HG03196 (cell line): ENCODE results near the gene FOXO3.
"Not testable (repeated sequence)": the region's sequence is repeated elsewhere in the genome, so short reads cannot be mapped to it uniquely, and the experiment has no call there.

Experiments used
- ATAC-seq: cut with Tn5 transposase; IDR thresholded peaks from one replicate; pipeline ENCODE4 v1.9.1; 2021; ENCODE audit not compliant: unreplicated experiment

The FOXO3 gene

DNA sequence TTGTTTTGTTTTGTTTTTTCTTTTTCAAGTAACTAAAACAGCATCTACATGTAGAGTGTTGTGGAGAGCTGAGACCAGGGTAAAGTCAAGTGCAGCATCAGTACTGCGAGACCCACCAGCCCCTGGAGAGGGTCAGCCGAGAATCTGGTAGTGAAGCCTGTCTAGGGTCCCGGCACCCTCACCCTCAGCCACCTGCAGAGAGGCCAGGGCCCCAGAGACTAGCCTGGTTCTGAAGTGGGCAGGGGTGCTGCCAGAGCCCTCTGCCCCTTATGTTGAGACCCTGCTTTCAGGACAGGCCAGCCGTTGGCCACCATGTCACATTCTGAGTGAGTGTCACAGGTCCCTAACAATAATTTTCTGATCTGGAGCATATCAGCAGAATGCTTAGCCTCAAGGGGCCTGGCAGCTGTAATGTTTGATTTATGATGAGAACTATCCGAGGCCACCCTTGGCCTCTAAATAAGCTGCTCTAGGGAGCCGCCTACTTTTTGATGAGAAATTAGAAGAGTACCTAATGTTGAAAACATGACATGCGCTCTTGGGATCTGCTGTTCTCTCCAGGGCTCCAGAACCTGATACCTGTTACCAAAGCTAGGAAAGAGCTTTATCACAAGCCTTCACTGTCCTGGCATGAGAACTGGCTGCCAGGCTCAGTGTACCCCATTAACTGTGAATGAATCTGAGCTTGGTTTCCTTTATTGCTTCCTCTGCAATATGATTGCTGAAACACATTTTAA lies 121.8 kb downstream of the FOXO3 start:
- not testable (repeated sequence) for ATAC-seq

DNA sequence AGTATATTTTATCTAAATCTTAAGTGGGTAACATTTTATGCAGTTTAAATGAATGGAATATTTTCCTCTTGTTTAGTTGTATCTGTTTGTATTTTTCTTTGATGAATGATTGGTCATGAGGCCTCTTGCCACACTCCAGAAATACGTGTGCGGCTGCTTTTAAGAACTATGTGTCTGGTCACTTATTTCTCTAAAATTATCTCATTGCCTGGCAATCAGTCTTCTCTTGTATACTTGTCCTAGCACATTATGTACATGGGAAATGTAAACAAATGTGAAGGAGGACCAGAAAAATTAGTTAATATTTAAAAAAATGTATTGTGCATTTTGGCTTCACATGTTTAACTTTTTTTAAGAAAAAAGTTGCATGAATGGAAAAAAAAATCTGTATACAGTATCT lies 123.3 kb downstream of the FOXO3 start:
- not testable (repeated sequence) for ATAC-seq

DNA sequence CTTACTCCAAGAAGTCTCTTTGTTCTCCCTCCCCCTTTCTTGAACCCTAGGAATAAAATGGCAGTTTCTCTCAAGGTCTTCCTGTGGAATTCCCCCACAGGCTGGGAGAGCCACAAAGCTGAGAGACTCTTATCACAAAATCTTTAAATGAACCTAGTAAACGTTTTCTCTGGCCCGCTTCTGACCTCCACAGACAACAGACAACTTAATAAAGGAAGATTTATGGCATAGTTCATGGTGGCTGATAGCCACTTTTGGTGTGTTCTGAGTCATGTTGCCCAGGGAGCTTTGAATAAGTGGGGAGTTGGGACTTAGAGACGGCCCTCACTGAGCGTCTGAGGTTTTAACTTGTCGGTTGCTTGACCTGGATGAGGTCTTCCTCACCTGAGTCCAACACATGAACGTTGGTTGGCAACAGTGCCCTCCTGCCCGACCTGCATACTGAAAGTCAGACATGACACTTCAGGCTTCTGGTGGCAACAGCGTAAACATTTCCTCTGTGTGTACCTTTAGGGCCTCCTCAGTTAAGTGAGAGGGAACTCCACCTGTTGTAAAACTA lies 124.1 kb downstream of the FOXO3 start:
- ATAC-seq: no peak

DNA sequence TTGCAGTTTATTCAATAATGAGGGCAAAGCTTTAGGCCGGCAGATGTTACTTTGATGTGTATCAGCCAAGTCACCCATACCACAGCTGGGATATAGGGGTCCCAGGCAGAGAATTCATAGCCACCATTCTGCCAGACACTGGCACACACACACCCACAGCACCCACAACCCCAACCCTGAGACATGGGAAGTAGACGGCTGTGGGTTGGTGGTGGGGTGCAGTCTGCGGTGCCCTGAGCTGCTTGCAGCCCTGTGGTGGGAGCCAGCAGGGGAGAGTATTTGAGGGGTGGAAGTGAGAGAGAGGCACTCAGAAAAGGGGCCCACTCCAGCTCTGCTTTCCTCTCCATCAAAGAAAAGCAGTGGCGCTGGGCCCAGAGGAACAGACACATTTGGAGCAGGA lies 125.3 kb downstream of the FOXO3 start:
- no peak for ATAC-seq

DNA sequence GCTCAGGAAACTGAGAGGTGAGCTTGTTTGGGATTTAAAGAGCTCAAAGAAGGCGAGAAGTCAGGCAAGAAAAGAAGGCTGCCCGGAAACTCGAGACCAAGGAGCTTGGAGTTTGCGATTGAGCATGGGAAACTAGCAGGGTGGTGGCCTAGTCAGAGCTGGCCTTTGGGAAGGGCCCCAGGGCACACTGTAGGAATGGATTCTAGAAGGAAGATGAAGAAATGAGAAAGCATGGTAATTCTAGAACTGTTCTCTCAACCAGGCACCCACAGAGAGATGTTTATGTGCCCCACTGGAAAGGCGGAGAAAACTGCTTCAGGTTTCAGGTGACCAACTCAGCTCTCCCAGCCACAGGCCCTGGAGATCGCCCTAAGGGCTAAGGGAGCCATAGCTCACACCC lies 126.2 kb downstream of the FOXO3 start:
- no peak for ATAC-seq

DNA sequence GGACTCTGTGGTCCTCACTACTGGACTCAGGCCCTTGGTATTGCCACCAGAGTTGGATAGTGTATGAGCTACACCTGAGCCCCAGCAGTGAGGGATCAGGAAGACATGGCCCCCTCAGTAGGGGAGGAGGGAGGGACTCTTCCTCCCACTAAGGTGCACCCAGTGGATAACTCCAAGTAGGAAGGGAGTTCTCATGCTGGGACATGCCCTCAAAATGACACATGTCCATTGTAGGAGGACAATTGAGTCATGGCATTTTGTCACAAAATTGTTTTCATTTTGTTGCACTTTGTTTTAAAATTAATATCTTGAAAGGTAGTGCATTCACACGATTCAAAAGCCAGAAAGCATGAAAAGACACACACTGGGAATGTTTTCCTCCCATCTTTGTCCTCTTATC lies 127.2 kb downstream of the FOXO3 start:
- no peak for ATAC-seq

DNA sequence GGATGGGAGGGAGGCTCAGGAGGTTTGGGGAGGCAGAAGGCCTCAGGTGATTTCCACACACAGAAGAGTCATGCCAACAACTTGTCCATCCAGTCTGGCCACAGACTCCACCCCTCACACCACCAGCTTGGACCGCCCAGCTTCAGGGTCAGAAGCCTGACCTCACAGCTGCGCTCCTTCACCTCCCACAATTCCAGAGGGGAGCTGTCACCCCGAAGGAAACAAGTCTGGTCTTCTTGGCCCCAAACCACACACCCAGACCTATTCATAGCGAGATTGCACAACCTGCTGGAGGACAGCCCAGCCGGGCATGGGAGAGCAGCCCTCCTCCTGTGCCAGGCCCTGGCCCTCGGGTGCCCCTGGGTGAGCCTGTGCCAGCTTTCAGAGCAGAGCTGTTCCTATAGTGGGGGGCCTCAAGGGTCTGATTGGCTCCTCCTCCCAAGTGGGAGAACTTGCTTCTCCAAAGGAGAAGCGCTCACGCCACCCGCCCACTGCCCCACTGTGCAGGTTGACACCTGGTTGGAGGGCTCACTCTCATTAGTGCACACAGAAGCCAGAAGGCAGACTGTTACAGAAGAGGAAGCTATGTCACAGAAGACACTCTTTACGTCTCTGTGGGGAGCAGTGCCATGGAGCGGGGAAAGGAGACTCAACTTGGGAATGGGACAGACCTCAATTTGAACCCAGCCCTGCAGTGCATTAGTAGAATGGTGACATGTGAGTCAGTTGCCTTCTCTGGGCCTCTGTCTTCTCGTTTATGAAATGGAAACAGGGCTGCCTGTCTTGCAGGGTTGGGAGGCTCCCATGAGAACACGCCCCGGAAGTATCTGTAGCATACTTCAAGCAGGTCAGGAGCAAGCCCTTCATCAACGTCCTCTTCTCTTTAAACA lies 128.8 kb downstream of the FOXO3 start:
- no peak for ATAC-seq

DNA sequence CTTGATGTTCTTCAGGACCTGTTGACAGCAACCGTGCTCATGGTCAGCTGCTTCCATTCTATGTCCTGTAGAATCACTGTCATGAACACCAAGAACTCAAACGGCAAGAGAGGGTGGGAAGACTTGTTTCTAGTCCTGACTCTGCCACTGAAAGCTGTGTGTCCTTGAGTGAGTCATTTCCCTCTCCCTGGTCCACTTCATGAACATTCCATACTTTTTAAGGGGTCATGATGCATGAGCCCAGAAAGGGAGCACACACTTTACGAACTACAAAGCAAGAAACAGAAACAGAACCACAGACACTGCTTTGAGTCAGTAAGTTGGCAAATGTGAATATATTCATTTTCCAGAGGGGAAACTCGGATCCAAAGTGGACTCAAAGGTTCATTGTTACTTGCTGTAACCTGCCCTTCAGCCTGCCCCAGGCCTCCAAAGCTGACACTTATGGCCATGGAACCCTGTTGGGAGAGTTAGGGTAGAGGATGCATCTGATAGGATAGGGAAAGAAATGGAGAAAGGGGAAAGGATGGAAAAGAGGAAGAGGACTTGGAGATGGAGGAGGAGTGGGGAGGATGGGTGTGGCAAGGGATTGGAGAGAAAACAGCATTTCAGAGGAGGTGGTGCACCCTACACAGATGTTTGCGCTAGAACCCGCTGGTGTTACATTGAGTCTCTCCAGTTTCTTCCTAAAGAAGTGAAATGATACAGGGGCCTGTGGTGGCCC lies 129.8 kb downstream of the FOXO3 start:
- no peak for ATAC-seq

DNA sequence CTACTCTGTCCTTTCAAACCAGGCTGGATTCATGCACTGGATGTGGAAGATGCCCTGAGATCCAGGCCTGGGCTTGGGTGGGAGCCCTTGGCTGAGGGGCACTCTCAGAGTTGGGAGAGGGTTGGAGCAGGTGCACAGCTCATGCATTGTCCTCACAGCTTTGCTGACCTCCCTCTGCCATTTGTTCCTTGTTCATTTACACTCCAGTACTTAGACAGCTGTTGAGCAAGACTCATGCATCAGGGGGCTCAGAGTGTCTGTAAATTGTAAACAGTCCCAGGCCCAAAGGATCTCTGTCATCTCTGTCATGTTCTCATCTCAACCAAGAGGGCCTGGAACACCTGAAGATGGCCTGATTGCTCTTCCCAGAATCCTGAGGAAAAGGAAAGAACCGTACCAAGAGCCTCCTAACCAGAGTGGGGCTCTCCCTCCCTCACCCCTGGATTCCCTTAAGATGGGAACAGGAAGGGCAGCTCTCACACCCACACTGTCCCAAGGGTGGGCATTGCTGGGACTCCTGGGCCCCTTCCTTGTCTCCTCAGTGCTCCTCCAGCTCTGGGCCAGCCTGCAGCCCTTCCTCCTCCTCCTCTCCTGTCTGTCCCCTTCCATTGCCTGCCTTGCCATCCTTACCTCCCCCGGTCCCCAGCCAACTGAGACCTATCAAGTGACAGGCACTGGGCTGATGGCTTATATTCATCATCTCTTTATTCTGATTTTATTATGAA lies 132.9 kb downstream of the FOXO3 start:
- no peak for ATAC-seq

DNA sequence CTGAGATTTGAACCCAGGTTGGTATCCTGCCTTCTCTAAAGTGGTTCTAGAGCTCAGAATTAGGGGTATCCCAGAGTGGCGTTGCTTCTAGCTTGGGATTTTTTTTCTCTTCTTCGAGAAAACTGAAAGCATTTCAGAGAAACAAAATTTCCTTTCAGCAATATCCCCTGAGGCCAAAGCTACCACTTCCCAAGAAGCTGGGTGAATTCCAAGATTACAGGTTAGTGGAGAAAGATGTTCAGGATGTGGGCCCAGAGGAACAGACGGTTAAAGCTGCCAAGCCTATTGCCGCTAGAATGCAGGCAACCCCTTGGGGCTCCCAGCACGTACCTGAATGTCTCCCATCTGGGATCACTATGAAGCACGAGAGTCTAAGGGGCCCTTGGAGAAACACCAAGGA lies 134.1 kb downstream of the FOXO3 start:
- no peak for ATAC-seq

DNA sequence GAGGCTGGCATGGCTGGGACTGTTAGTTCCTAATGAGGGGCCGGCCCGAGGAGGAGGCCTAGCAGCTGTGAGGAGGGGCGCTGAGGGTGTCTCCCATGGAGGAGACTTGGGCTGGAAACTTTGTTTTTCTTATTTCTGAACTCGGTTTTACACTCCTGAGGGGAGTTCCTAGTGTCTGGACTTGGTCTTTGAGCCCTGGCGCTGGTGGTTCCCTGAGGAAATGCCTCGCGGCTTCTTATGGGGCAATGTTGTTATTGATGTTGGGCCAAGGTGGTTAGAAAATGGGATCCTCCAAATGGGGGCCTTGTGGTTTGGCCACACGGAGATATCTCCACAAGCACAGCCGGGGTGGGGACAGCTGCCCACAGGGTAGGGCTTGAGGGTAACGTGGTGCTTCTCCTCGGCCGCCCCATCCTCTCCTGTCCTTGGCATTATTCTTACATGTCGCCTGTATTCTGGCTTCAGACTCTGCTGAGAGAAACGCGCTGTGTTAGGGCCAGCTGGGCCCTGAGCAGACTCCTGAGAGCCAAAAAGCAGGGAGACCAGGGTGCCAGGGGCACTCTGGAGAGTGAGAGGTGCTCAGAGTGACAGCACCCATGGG lies 136.9 kb downstream of the FOXO3 start:
- no peak for ATAC-seq

DNA sequence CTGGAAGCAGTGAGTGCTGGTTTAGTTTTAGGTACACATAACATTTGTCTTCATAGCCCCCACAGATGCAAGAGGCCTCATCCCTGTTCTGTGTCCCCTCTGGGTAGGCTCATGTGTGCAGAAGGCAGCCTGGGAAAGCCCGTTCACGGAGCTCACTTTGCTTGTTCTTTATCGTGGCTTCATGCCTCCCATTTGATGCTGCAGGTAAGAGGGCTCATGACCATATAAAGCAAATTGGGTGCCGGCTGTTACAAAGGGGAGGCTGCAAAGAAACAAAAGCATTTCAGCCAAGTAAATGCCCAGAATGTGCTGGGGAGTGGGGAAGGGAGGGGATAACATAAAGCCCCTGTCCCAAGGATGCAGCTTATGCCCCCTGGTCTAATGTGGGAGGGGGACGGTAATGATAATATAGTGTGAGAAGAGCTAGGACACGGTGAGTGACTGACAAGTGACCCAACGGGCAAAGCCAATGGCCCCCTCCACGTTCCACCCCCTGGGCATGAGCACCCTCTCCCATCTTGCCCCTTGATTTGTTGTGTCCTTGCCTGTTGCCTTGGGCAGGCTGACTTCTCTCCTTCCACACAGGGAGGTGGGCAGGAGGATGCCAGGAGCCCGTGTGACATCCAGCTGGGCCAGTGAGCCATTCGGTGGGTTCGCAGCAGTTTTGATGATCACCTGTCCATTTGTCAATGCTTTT lies 138.0 kb downstream of the FOXO3 start:
- no peak for ATAC-seq

DNA sequence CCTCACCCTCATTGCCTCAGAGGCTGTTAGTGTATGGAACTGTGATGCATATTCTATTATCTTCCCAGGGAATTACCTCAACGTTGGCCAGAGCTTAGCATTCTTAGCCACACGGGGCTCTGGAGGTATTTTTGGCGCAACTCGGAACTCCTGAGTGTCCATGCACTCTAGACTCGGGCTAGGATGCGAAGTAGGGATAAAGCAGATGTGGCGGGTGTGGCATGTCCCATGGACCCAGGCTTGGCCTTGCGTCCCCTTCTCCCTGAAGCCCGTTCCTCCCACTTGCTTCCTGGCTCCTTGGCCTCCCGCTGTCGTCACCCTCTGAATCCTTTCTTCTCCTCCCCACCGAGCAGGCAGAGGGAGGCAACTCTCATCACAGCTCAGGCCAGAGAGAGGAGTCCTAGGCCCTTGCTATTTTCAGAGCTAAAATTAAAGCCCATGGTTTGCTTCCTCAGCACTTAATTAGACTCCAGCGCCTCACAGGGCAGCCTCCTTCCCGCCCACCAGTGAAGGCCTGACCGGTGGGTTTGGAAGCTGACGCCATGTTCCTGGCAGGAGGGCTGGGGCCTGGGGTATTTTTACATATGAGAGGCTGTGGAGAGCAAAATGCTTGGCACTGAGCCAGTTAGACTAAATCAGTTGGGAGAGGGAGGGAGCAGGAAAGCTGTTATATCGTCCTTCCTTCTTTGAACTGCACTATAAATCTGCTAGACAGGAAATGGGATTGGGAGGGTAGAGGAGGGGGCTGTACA lies 138.7 kb downstream of the FOXO3 start:
- ATAC-seq: no peak

DNA sequence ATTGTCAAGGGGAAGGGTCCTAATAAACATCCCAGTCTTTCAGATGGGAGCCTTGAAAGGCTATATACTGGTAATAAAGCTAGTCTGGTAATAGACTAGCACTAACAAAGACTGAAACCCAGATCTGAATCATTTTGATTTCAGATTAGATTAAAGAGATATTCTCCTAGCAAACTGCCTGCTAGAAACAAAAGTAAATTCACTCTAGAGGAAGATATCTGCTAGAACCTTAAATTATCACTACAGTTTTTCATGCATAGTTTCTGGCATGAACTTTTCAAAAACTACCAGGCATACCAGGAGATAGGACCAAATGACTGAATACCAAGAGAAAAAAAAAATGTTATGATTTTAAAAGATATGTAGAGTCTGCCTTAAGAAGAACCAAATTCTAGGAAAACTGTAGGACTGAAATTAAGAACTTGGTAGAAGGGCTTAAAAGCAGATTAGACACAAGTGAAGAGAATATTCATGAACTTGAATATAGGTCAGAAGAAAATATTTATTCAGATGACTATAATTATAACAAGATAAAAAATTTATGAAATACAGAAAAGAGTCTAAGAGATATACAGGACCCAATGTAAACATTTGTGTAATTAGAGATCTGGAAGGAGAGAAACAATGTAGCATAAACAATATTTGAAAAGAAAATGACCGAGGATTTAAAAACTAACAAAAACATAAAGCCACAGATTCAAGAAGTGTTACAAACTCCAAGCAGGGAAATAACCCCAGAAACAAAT lies 141.6 kb downstream of the FOXO3 start:
- no peak for ATAC-seq

DNA sequence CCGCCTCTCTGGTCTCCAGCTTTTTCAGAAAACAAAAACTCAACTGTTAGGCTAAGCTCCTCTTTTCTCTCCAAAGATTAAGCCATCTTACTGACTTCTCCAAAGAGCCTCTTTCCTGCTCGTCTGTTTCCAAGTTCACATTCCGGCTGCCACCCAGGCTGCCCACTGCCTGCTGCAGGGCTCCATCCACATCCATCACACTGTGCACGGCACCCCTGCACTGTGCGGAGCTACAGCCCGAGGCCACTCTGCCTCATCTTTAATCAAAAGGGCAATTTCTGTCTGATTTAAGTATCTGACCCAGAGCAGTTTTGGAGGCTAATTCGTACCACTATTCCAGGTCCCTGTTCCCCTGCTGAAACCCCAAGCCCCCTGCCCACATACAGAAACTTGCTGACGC lies 145.9 kb downstream of the FOXO3 start:
- ATAC-seq: no peak

DNA sequence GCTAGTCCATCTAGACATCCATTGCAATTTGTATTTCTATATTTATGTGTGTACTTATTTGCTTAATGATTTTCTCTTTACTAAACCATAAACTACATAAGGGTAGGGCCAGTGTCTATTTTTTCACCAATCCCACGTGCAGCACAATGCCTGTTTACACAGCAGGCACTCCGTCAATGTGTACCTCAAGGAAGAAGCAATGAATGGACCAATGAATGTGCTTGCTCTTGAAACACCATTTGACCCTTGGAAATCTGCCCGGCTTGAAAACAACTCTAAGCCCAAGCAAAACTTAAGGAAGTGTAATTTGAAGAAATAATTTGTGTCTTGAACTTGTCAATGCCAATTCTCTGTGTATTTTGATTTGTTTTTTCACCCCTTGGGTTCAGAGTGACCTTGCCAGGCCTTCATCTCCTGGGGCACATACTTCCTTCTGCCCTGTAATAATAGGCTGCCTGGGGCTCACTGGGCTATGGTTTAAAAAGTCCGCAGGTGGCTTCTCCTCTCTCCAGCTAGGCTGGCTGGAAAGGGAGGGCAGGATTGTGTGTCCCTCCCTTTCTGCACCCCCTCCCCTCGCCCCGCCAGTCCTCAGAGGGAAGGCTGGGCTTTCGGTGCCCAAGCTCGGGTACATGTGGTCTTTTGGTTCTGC lies 146.7 kb downstream of the FOXO3 start:
- ATAC-seq: no peak

DNA sequence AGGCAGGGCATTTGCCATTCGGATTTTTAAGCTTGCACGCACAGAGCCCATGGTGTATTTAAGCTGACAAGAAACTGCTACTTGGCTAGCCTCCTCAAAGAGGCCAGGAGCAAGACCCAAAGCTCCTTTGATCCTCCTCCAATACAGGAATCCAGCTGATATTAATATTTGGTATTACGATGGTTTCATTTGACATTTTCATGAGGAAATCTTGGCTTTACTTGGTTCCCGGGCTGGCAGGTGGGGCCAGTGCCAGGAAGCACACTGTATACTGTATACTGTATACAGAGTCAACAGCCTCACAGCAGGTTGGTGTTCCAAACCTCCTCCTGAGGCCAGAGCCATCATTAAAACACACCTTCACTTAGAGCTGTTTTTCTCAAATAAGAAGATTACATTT lies 149.3 kb downstream of the FOXO3 start:
- no peak for ATAC-seq

DNA sequence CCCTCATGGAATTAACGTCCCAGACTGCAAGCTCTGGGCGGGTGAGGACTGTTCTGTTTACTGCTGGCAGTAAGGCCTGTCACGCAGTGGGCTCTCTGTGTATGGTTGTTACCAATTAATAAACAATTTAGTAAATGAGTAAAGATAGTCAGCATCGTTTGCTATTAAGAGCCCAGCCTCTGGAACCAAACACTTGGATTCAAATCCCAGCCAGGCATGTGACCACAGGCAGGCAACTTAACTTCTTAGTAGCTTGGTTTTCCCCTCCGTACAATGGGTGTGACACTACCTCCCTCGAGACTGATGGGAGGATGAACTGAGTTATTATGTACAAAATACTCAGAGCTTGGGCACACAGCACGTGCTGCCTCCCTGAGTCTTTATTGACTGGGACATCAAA lies 149.8 kb downstream of the FOXO3 start:
- ATAC-seq: no peak
